Subcutaneous abdominal adipose tissue (tissue), 5 donors: ENCODE measurements around the gene PPP2R3B.
"Not testable (repeated sequence)": the region's sequence is repeated elsewhere in the genome, so short reads cannot be mapped to it uniquely, and the experiment has no call there.

Experiments
- H3K27ac ChIP-seq: one replicate; pipeline ENCODE4 v1.7.0; 2013; ENCODE audit warnings: low read depth, mild to moderate bottlenecking, inconsistent platforms, low read length, moderate library complexity
- H3K27me3 ChIP-seq, 5 donors: one replicate each; pipeline ENCODE4 v1.7.0; 2013; ENCODE audit warnings: low read length in 5 of 5, inconsistent platforms in 1 of 5; ENCODE audit not compliant: control insufficient read depth in 5 of 5, insufficient read depth in 4 of 5
- H3K36me3 ChIP-seq, 5 donors: one replicate each; pipeline ENCODE4 v1.7.0; 2013; ENCODE audit warnings: low read length in 5 of 5; ENCODE audit not compliant: control insufficient read depth in 5 of 5, insufficient read depth in 5 of 5
- H3K4me1 ChIP-seq, 5 donors: one replicate each; pipeline ENCODE4 v1.7.0; 2013; ENCODE audit warnings: low read length in 5 of 5, mild to moderate bottlenecking in 3 of 5, moderate library complexity in 1 of 5; ENCODE audit not compliant: control insufficient read depth in 5 of 5, insufficient read depth in 5 of 5
- H3K4me3 ChIP-seq, 5 donors: one replicate each; pipeline ENCODE4 v1.7.0; 2013; ENCODE audit warnings: low read length in 5 of 5, low read depth in 1 of 5
- H3K9ac ChIP-seq, 5 donors: one replicate each; pipeline ENCODE4 v1.7.0; 2013; ENCODE audit warnings: low read length in 5 of 5, mild to moderate bottlenecking in 4 of 5, moderate library complexity in 3 of 5
- H3K9me3 ChIP-seq, 5 donors: one replicate each; pipeline ENCODE4 v1.7.0; 2013; ENCODE audit warnings: low read length in 5 of 5; ENCODE audit not compliant: control insufficient read depth in 5 of 5
- donor health status: healthy.
- donor health status: healthy.
- donor health status: healthy.
- donor health status: healthy.
- donor health status: healthy.

PPP2R3B gene

DNA sequence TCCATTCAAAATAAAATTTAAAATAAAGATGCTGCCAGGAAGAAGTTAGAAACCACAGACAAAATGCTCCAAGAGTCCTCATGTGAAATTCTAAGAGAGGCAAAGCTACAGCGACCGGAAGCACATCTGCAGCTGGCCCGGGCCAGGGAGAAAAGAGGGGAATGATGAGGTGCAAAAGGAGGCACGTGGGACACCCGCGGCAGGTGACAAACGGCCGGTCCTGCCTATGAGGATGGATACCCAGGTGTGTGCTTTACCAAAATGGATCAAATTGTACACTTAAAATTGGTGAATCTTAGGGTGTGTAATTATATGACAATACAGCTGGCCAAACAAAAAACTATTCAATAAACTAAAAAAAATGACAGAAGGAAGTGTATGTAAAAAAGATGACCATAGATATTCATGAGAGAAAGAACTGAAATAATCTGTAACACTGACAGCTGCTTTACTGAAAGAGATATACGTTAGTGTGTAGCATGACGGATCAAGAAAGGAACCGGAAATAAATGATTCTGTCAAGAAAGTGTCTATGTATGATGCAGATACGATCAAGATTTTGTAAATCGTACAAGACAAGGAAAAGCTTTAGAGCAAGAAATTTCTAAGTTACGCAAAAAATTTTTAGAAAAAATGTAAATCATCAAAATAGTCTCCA, 29.5 kb downstream of the PPP2R3B start:
- Histone ChIP-seq H3K4me3 (no peak overlapping the region), H3K9ac (no peak overlapping the region), H3K4me1 (no peaks in the 10 kb centered on the region), H3K27me3 (no peaks in the 10 kb centered on the region), H3K36me3 (peaks cover 5 to 30% (median 18%) of the 10 kb centered on the region in 5 donors), H3K9me3 (peaks cover 0 to 24% (median 10%) of the 10 kb centered on the region in 5 donors), H3K27ac (no peak overlapping the region)

DNA sequence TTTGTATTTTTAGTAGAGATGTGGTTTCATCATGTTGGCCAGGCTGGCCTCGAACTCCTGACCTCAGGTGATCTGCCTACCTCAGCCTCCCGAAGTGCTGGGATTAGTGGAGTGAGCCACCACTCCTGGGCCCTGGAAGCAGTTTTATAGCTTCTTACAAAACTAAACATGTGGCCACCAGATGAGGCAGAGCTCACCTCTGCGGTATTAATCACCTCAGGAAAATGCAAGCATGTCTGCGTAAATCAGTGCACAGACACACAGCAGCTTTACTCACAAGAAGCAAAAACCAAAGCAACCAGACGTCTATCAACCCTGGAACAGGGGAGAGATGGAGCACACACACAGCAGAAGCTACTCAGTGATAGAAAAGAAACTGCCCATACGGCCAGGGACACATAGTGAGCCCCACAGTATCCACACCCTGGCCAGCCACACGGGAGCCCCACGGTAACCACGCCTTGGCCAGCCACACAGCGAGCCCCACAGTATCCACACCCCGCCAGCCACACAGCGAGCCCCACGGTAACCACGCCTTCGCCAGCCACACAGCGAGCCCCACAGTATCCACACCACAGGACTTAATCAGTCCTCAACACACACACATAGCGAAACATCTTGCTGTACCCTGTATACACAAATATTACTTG, 30.2 kb downstream of the PPP2R3B start:
- peaks cover 0 to 19% (median 10%) of the 10 kb centered on the region in 5 donors for H3K9me3 ChIP-seq
- no peaks in the 10 kb centered on the region for H3K27me3 ChIP-seq
- H3K4me1 ChIP-seq = no peaks in the 10 kb centered on the region
- H3K27ac ChIP-seq = no peak overlapping the region
- H3K4me3 ChIP-seq = no peak overlapping the region
- peaks cover 5 to 28% (median 18%) of the 10 kb centered on the region in 5 donors for H3K36me3 ChIP-seq
- H3K9ac ChIP-seq = no peak overlapping the region

DNA sequence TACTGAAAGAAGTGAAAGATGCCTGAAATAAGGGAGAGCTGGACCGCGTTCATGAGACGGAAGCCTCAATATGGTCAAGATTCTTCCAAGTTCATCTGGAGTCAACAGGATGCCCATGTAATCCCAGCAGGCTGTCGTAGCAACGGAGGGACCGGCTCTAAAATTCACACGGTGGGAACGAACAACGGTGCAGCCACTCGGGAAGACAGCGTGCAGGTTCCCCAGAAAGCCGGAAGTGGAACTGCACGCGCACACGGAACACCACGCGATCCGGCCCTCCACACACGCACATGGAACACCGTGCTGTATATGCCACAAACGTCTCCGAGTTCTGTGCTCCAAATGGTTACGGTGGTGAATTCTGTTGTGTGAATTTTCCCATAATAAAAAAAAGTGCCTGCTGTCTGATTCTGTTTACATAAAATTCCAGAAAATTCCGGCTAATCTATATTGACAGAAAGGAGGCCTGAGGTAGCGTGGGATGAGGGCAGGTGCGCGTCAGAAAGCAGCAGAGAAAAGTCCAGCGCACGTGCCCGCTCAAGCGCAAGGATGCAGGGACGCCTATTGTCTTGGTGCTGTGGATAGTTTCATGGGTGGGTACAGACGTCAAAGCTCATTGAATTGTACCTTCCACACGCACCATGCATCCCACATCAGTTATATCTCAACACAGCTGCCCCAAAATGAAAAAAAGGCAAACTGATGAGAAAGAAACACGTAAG, 31.2 kb downstream of the PPP2R3B start:
- H3K4me1 ChIP-seq = no peaks in the 10 kb centered on the region
- peaks cover 0 to 9% (median 5%) of the 10 kb centered on the region in 5 donors for H3K9me3 ChIP-seq
- no peak overlapping the region for H3K9ac ChIP-seq
- H3K27me3 ChIP-seq = no peaks in the 10 kb centered on the region
- H3K36me3 ChIP-seq = peaks cover 5 to 22% (median 10%) of the 10 kb centered on the region in 5 donors
- no peak overlapping the region for H3K4me3 ChIP-seq
- no peak overlapping the region for H3K27ac ChIP-seq

DNA sequence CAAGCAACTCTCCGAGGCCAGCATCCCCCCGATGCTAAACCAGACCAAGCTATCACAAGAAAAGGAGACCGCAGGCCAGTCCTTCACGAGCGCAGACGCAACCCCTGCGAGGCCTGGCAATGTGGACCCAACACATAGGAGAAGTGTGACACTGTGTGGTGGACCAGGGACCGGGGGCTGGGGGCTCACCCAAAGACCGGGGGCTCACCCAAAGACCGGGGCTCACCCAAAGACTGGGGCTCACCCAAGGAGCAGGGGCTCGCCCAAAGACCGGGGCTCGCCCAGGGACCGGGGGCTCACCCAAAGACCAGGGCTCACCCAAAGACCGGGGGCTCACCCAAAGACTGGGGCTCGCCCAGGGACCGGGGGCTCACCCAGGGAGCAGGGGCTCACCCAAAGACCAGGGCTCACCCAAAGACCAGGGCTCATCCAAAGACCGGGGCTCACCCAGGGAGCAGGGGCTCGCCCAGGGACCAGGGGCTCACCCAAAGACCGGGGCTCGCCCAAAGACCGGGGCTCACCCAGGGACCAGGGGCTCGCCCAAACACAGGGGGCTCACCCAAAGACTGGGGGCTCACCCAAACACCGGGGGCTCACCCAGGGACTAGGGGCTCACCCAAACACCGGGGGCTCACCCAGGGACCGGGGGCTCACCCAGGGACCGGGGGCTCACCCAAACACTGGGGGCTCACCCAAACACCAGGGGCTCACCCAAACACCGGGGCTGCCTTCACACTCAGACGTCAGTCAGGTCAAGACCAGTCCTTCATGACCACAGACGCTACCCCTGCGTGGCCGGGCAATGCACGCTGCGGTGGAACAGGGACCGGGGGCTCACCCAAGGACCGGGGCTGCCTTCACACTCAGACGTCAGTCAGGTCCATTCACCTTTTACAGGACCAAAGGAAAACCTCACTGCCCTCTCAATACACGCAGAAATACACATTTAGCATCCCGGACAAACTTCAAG, 32.9 kb downstream of the PPP2R3B start:
- peaks cover 0 to 2% (median 0%) of the 10 kb centered on the region in 5 donors for H3K9me3 ChIP-seq
- no peak overlapping the region for H3K4me3 ChIP-seq
- H3K4me1 ChIP-seq = no peaks in the 10 kb centered on the region
- peaks cover 0 to 26% (median 7%) of the 10 kb centered on the region in 5 donors for H3K36me3 ChIP-seq
- H3K27ac ChIP-seq = no peak overlapping the region
- H3K9ac ChIP-seq = no peak overlapping the region
- no peaks in the 10 kb centered on the region for H3K27me3 ChIP-seq

DNA sequence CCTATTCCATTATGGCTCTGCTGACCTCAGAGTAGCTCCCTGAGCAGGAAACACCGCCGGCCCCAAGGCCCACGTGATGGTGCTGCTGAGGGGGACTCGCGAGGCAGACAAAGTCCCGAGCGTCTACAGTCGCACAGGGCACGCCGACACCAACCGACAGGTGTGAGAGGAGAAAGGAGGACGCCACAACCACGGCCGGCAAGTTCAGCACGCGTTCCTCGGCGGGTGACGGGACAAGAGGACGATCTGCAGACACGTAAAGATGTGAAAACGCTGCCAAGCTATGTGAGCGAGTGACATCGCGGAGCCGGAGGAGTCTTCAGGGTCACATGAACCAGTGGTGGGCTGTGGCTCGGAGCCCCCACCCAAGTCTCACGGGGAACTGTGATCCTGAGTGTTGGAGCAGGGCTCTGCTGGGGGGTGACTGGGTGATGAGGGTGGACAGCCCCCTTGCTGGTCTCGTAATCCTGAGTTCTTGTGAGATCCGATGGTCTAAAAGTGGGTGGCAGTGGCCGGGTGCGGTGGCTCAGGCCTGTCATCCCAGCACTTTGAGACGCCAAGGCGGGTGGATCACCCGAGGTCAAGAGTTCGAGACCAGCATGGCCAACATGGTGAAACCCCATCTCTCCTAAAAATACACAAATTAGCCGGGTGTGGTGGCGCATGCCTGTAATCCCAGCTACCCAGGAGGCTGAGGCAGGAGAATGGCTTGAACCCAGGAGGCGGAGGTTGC, 34.0 kb downstream of the PPP2R3B start:
- Histone ChIP-seq H3K4me3 (no peak overlapping the region), H3K9me3 (no peaks in the 10 kb centered on the region), H3K27ac (no peak overlapping the region), H3K4me1 (no peaks in the 10 kb centered on the region), H3K27me3 (no peaks in the 10 kb centered on the region), H3K9ac (no peak overlapping the region), H3K36me3 (peaks cover 0 to 21% (median 5%) of the 10 kb centered on the region in 5 donors)

DNA sequence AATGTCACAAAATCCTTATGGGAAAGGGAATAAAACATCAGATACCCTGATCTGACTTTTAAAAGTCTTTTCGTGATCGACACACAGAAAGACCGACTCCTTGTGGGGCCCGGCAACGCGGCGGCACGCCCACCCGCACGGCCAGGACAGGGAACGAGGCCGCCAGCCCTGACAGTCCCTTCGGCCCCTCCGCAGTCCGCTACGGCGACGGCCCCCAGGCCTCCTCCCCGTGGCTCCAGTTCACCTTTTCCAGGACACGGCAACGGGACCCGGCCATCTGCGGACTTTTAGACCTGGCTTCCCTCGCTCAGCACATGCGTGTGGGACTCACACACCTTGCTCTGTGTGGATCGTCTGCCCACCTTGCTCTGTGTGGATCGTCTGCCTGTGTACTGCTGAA, 34.5 kb downstream of the PPP2R3B start:
- peaks cover 0 to 22% (median 5%) of the 10 kb centered on the region in 5 donors for H3K36me3 ChIP-seq
- no peak overlapping the region for H3K4me3 ChIP-seq
- no peaks in the 10 kb centered on the region for H3K27me3 ChIP-seq
- H3K9ac ChIP-seq = no peak overlapping the region
- no peaks in the 10 kb centered on the region for H3K9me3 ChIP-seq
- no peak overlapping the region for H3K27ac ChIP-seq
- no peaks in the 10 kb centered on the region for H3K4me1 ChIP-seq

DNA sequence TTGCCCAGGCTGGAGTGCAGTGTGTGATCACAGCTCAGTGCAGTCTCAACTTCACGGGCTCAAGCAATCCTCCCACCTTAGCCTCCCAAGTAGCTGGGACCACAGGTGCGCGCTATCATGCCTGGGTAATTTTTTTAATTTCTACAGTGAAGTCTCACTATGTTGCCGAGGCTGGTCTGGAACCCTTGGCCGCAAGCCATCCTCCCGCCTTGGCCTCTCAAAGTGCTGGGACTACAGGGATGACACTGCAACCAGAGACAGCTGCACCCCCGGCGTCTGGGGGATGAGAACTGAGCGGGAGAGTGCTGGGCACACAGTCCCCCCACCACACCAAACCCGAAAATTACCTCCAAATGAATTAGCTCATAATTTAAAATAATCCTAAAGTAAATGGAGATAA, 35.0 kb downstream of the PPP2R3B start:
- H3K9me3 ChIP-seq = no peaks in the 10 kb centered on the region
- no peak overlapping the region for H3K4me3 ChIP-seq
- H3K27me3 ChIP-seq = no peaks in the 10 kb centered on the region
- no peak overlapping the region for H3K9ac ChIP-seq
- H3K36me3 ChIP-seq = peaks cover 0 to 27% (median 10%) of the 10 kb centered on the region in 5 donors
- no peaks in the 10 kb centered on the region for H3K4me1 ChIP-seq
- H3K27ac ChIP-seq = no peak overlapping the region

DNA sequence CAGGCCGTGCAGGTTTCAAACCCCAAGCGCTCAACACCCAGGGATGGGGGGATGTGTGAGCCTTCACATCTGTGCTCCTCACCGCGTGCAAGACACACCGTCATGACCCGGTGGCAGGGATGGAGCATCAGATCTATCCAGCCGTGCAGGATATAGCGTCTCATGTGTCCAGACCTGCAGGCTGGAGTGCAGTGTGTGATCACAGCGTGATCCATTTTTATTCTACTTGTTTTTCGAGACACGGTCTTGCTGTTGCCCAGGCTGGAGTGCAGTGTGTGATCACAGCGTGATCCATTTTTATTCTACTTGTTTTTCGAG, 35.4 kb downstream of the PPP2R3B start:
- peaks cover 0 to 30% (median 12%) of the 10 kb centered on the region in 5 donors for H3K36me3 ChIP-seq
- not testable (repeated sequence) for H3K4me3 ChIP-seq, H3K27me3 ChIP-seq, H3K4me1 ChIP-seq, H3K9me3 ChIP-seq, H3K9ac ChIP-seq, H3K27ac ChIP-seq

DNA sequence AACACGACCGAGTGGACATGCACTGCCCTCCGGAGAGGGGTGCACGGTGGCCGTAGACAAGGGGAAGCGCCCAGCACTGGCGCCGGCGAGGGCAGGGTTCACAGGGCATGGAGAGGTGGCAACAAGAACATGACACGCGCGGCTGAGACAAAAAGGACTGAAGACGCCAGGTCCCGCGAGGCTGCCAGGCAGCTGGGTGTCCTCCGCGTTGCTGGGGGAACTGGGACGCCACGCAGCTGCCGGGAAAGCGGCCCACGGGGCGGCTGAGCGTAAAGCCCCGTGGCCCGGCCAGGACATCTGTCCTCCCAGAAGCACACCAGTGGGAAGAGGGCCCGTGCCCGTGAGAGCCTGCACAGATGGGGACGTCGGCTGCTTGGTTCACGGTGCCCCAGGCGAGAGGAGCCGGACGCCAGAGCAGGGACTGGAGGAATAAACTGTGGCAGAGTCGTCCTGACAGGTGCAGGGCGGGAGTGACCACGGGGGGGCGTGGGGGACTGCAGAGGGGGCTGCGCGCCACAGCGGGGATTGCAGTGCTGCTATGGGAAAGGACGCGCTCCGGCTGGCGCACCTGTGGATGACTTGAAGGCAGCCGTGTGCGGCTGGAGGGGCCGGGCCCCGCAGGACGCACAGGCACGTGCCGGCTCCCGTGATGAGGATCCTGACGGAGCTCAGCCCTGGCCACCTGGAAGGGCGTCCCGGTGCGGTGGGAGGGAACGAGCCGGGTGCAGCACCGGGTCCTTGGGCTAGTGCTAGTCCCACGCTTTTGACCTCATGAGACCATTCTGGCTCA, 36.0 kb downstream of the PPP2R3B start:
- no peaks in the 10 kb centered on the region for H3K27me3 ChIP-seq
- H3K9ac ChIP-seq = no peak overlapping the region
- H3K9me3 ChIP-seq = no peaks in the 10 kb centered on the region
- H3K4me3 ChIP-seq = no peak overlapping the region
- peaks cover 0 to 26% (median 12%) of the 10 kb centered on the region in 5 donors for H3K36me3 ChIP-seq
- no peak overlapping the region for H3K27ac ChIP-seq
- no peaks in the 10 kb centered on the region for H3K4me1 ChIP-seq
